A549 treated with Mapracorat at 1 μM for 4 hours (cell line): Measurements from ENCODE around the gene GPR63. TPM values are rescaled to one million over a fixed set of nuclear protein-coding genes. Genes with fewer than 3 reads are reported as not detected.

Experiments used
- total RNA-seq: library from RNA; stranded (reverse); fragments of 200-300 nt; extraction: Qiagen RNA extraction; gene quantifications from 5 replicates; pipeline ENCODE4 v1.2.3, GENCODE V29; 2022

The GPR63 gene, protein sequence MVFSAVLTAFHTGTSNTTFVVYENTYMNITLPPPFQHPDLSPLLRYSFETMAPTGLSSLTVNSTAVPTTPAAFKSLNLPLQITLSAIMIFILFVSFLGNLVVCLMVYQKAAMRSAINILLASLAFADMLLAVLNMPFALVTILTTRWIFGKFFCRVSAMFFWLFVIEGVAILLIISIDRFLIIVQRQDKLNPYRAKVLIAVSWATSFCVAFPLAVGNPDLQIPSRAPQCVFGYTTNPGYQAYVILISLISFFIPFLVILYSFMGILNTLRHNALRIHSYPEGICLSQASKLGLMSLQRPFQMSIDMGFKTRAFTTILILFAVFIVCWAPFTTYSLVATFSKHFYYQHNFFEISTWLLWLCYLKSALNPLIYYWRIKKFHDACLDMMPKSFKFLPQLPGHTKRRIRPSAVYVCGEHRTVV
- total RNA-seq, result 0.35 to 0.51 TPM (median 0.38 TPM) in 5 replicates

DNA sequence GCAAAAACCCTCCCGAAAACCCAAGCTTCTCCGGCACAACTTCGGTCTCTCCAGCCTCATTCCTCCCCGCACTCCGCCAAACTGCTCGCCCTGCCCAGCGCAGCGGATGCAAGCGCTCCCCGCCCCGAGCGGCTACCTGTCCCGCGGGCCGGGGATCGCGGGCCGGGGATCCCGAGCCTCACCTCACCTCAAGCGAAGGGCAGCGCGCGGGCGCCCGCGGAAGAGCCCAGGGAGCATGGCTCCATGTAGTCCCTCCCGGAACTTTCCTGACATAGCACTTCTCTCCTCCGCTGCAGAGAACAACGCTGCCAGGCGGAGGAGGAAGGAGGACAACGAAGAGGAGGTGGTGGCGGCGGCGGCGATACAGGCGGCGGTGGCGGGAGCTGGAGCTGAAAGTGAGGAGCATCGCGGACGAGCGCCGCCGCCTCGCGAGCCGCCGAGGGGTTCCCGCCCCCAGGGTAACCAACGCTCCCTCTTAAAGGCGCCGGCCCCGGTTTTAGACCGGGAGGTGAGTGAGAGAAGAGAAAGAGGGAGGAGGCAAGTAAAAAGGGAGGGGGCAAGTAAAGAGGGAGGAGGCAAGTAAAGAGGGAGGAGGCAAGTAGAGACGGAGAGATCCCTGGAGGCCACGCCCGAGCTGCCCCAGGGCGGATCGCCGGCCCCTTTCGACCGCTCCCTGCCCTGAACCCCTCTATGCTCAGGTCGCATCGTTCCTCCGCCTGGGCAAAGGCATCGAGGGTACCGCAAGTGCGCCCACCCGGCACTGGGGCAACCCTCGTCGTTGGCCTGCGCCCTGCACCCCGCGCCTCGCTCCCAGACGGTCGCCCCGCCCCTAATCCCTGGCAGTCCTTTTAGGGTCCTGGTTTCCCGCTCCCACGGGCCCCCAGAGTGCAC lies at the start of gene GPR63:
GPR63 (minus strand) TSS at position 397 of the 891 bp plus-strand sequence. CDS start 37,746 bp downstream, outside the sequence.

Other genes starting within 250 kb of the GPR63 start
- 35.6 to 49.6 TPM (median 48.3 TPM) in 5 replicates for gene NDUFAF4, start 60.4 kb upstream of the GPR63 start, total RNA-seq
- 0.06 TPM in 1 of 5 replicates, not detected in the others for gene KLHL32, start 87.3 kb upstream of the GPR63 start, total RNA-seq